ENCODE measurements around the gene ABR.
"Not testable (repeated sequence)": the region's sequence is repeated elsewhere in the genome, so short reads cannot be mapped to it uniquely, and the experiment has no call there.

ABR gene

DNA sequence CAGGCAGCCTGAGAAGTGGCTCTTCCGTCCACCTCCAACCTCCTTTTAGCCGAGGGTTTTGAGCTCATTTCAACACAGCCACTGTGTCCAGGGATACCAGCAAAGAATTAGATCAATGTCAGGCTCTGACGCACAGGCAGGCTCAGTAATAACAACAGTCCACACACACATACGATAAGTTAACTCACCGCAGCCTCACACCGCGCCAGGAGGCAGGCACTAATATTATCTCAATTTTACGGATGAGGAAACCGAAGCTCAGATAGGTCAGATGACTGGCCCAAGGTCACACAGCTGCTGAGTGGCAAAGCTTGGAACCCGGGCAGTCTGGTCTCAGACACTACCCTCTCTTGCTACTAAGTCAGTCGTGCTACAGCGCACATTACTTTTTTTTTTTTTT lies 22.9 kb downstream of the ABR start:
- no peak overlapping the region for H3K9ac ChIP-seq (ENCODE audit: low read depth, low read length)
- no peaks in the 10 kb centered on the region for H3K36me3 ChIP-seq (ENCODE audit: insufficient read depth, low read length)
- H3K4me1 ChIP-seq (ENCODE audit: insufficient read depth, low read length), result peaks cover 8% of the 10 kb centered on the region; the same call in 1 of the 2 replicates
- H3K9me3 ChIP-seq (ENCODE audit: control insufficient read depth, insufficient read depth, low read length), result no peaks in the 10 kb centered on the region

GRCh38 chr17:1154704-1155103 lies 25.1 kb downstream of the ABR start:
- Histone ChIP-seq H3K36me3 (ENCODE audit: insufficient read depth, low read length) (no peaks in the 10 kb centered on the region), H3K9me3 (ENCODE audit: control insufficient read depth, insufficient read depth, low read length) (no peaks in the 10 kb centered on the region), H3K9ac (ENCODE audit: low read depth, low read length) (no peak overlapping the region), H3K4me1 (ENCODE audit: insufficient read depth, low read length) (0 out of 2 replicates have a peak, but pooled peaks cover 3% of the 10 kb centered on the region)

DNA sequence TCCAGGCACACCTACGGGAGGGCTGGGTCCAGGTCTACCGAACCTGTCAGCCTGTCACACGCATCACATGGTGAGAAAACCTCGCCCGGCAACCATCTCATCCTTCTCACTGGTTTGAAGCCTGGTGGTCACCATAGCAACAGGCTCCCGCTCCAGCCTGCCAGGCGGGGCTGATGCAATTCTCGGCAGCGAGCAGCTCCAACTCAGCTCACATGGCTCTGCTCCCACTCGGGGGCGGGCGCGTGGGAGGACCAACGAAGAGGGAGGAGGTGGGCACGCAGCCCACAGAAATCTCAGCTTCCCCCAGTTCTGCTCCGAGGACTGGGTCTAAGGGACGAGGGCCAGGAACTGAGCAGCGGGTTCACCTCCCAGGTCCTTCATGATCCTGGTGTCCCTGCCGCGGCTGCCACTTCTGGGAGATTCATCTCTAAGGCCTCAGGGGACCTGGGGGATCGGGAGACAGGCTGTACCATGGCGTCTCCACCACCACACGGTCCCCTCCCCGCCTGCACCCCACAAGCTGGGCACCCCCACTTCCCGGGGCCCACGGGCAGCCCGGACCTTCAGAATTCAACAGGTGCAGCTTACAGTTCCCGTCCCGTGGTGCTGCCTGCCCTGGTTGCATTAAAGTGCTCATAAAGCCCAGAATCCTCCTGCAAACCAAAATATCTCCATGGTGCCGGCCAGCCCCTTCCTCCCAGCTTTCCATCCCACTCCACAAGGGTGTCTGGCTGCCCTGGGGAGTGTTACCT lies 25.8 kb downstream of the ABR start:
- H3K36me3 ChIP-seq (ENCODE audit: insufficient read depth, low read length), result no peaks in the 10 kb centered on the region
- H3K9ac ChIP-seq (ENCODE audit: low read depth, low read length), result no peak overlapping the region
- H3K4me1 ChIP-seq (ENCODE audit: insufficient read depth, low read length), result 0 out of 2 replicates have a peak, but pooled peaks cover 3% of the 10 kb centered on the region
- H3K9me3 ChIP-seq (ENCODE audit: control insufficient read depth, insufficient read depth, low read length), result no peaks in the 10 kb centered on the region

- not testable (repeated sequence) for H3K9ac ChIP-seq (ENCODE audit: low read depth, low read length); H3K9me3 ChIP-seq (ENCODE audit: control insufficient read depth, insufficient read depth, low read length); H3K36me3 ChIP-seq (ENCODE audit: insufficient read depth, low read length); H3K4me1 ChIP-seq (ENCODE audit: insufficient read depth, low read length)
These were observed 27.2 kb downstream of the ABR start for GRCh38 chr17:1152582-1152981.

DNA sequence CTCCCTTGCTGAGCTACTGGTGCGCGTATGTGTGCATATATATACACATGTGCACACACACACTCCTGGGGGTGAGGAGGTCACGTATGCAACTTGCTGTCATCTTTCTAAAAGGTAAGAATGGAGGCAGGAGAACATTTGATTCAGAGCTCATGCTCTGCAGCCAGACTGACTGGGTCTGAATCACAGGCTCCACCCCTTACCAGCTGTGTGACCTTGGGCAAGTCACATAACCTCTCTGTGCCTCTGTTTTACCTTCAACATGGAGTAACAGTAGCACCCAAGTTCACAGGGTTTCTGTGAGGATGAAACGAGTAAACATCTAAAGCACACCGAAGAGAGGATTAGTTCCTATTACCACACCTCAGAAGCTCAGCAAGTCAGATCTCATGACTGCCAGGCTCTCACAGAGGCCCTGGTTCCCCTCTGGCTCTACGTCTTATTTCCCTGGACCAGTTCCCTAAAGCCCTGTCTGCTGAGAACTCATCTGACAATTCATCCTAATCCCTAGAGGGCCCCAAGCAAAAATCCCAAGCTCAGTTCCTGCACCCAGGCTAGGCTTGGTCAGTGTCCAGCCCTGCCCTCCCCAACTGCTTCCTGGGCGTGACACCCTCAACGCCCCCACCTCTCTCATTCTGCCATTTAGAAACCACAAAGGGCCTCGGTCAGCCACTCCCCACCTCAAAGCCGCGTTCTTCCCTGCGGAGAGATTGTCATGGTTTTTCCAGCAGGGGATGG lies 28.7 kb downstream of the ABR start:
- H3K9ac ChIP-seq (ENCODE audit: low read depth, low read length), result no peak overlapping the region
- no peaks in the 10 kb centered on the region for H3K9me3 ChIP-seq (ENCODE audit: control insufficient read depth, insufficient read depth, low read length)
- no peaks in the 10 kb centered on the region for H3K36me3 ChIP-seq (ENCODE audit: insufficient read depth, low read length)
- H3K4me1 ChIP-seq (ENCODE audit: insufficient read depth, low read length), result 0 out of 2 replicates have a peak, but pooled peaks cover 3% of the 10 kb centered on the region

- no peaks in the 10 kb centered on the region for H3K9me3 ChIP-seq (ENCODE audit: control insufficient read depth, insufficient read depth, low read length)
- H3K4me1 ChIP-seq (ENCODE audit: insufficient read depth, low read length), result 0 out of 2 replicates have a peak, but pooled peaks cover 3% of the 10 kb centered on the region
- no peaks in the 10 kb centered on the region for H3K36me3 ChIP-seq (ENCODE audit: insufficient read depth, low read length)
These were observed 29.9 kb downstream of the ABR start for GRCh38 chr17:1149869-1150268.

DNA sequence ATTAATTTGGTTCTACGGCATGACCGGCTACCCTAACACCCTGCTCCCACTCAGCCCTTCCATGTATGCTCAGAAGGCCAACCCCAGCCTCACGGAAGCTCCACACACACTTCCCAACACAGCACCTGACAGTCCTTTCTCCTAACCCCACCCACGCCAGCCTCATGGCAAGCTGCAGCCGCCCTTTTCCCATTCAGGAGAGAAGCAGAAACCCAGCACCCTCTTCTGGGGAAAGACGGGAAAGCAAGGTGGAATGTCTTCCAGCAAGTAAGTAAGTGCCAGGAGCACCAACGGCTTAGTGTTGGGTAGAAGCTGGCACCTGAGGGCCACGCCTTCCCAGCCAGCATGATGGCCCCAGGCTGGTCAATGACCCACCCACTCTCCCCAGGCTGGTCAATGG lies 32.1 kb downstream of the ABR start:
- H3K4me1 ChIP-seq (ENCODE audit: insufficient read depth, low read length), result no peaks in the 10 kb centered on the region; the same call in 1 of the 2 replicates
- H3K9ac ChIP-seq (ENCODE audit: low read depth, low read length), result no peak overlapping the region
- H3K9me3 ChIP-seq (ENCODE audit: control insufficient read depth, insufficient read depth, low read length), result no peaks in the 10 kb centered on the region
- no peaks in the 10 kb centered on the region for H3K36me3 ChIP-seq (ENCODE audit: insufficient read depth, low read length)

More at GRCh38 chr17:1149869-1150268, 29.9 kb downstream of the ABR start:
- H3K9ac ChIP-seq (ENCODE audit: low read depth, low read length), result no peak overlapping the region

DNA sequence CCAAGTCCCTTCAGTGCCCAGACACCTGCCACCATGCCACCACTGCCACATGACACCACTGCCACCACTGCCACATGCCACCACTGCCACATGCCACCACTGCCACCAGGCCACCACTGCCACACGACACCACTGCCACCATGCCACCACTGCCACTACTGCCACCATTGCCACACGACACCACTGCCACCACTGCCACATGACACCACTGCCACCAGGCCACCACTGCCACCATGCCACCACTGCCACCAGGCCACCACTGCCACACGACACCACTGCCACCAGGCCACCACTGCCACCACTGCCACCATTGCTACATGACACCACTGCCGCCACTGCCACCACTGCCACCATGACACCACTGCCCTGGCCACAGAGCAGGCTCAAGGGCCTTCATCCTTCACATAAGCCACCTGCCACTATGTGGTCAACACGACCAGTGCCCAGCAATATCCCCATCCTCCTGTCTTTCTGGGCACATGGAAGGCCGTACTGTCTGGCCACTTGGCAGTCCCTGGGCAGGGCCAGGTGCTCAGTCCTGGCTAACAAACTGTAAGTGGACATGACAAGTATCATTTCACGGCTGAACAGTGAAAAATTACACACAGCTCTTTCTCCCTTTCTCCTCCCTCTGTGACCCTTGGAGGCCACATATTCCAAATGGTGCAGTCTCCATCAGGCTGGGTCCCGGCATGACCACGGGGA lies 33.1 kb downstream of the ABR start:
- Histone ChIP-seq H3K9ac (ENCODE audit: low read depth, low read length) (no peak overlapping the region), H3K9me3 (ENCODE audit: control insufficient read depth, insufficient read depth, low read length) (no peaks in the 10 kb centered on the region), H3K4me1 (ENCODE audit: insufficient read depth, low read length) (no peaks in the 10 kb centered on the region; the same call in 1 of the 2 replicates), H3K36me3 (ENCODE audit: insufficient read depth, low read length) (no peaks in the 10 kb centered on the region)

DNA sequence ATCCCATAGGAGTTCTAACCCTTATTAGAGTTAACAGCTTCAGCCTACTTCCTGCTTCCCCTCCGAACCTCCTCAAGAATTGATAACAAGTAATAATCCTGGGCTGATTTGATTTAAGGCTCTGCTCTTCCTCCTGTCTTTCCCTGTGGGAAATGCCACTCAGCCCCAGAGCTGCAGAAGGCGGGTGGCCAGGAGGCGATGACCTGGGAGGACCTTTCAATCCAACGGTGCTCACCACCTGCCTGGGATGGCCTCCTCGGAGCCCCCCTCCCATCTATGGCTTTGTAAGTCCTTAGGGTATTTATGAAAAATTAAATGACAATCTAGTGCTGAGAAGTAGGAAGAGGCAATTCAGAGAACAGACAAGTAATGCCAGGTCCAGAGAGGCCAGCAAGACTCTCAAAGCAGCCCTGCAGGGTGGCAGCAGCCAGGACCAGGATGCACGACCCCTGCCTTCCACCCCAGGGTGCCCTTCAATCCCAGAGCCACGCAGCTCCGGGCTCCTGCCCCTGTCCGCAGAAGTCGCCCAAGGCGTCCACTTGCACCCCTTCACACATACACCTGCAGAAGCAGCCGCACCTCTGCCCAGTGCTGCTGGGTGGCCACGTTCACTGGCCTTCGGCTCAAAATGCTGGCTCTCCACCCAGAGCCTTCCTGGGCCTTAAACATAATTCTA lies 34.3 kb downstream of the ABR start:
- no peaks in the 10 kb centered on the region; the same call in 1 of the 2 replicates for H3K4me1 ChIP-seq (ENCODE audit: insufficient read depth, low read length)
- H3K9me3 ChIP-seq (ENCODE audit: control insufficient read depth, insufficient read depth, low read length), result no peaks in the 10 kb centered on the region
- no peak overlapping the region for H3K9ac ChIP-seq (ENCODE audit: low read depth, low read length)
- H3K36me3 ChIP-seq (ENCODE audit: insufficient read depth, low read length), result no peaks in the 10 kb centered on the region

- Histone ChIP-seq H3K36me3 (ENCODE audit: insufficient read depth, low read length) (no peaks in the 10 kb centered on the region), H3K9ac (ENCODE audit: low read depth, low read length) (no peak overlapping the region), H3K4me1 (ENCODE audit: insufficient read depth, low read length) (no peaks in the 10 kb centered on the region; the same call in 1 of the 2 replicates), H3K9me3 (ENCODE audit: control insufficient read depth, insufficient read depth, low read length) (no peaks in the 10 kb centered on the region)
These were observed 35.6 kb downstream of the ABR start for GRCh38 chr17:1144162-1144561.

GRCh38 chr17:1143573-1143972 lies 36.2 kb downstream of the ABR start:
- Histone ChIP-seq H3K36me3 (ENCODE audit: insufficient read depth, low read length) (no peaks in the 10 kb centered on the region), H3K9ac (ENCODE audit: low read depth, low read length) (no peak overlapping the region), H3K9me3 (ENCODE audit: control insufficient read depth, insufficient read depth, low read length) (no peaks in the 10 kb centered on the region), H3K4me1 (ENCODE audit: insufficient read depth, low read length) (peaks cover 3% of the 10 kb centered on the region; the same call in 1 of the 2 replicates)

- H3K4me1 ChIP-seq (ENCODE audit: insufficient read depth, low read length), result peaks cover 3% of the 10 kb centered on the region; the same call in 1 of the 2 replicates
- no peak overlapping the region for H3K9ac ChIP-seq (ENCODE audit: low read depth, low read length)
- no peaks in the 10 kb centered on the region for H3K9me3 ChIP-seq (ENCODE audit: control insufficient read depth, insufficient read depth, low read length)
- H3K36me3 ChIP-seq (ENCODE audit: insufficient read depth, low read length), result no peaks in the 10 kb centered on the region
These were observed 37.2 kb downstream of the ABR start for GRCh38 chr17:1142561-1142971.

GRCh38 chr17:1137465-1137894 lies 42.3 kb downstream of the ABR start:
- peaks cover 3% of the 10 kb centered on the region; the same call in 1 of the 2 replicates for H3K4me1 ChIP-seq (ENCODE audit: insufficient read depth, low read length)
- H3K36me3 ChIP-seq (ENCODE audit: insufficient read depth, low read length), result no peaks in the 10 kb centered on the region
- H3K9ac ChIP-seq (ENCODE audit: low read depth, low read length), result no peak overlapping the region
- H3K9me3 ChIP-seq (ENCODE audit: control insufficient read depth, insufficient read depth, low read length), result no peaks in the 10 kb centered on the region

DNA sequence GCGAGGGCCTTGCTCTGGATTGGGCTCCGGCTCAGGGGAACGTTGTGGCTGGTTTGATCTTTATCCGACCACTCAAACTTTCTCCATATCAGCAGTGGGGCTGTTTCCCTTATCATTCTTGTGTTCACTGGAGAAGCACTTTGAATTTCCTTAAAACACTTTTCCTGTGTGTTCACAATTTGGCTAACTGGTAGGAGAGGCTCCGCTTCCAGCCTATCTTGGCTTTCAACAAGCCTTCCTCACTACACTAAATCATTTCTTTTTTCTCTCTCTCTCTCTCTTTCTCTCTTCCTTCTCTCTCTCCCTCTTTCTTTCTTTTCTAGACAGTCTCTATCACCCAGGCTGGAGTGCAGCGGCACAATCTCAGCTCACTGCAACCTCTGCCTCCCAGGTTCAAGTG lies 43.0 kb downstream of the ABR start:
- H3K36me3 ChIP-seq (ENCODE audit: insufficient read depth, low read length), result no peaks in the 10 kb centered on the region
- H3K4me1 ChIP-seq (ENCODE audit: insufficient read depth, low read length), result peaks cover 3% of the 10 kb centered on the region; the same call in 1 of the 2 replicates
- H3K9me3 ChIP-seq (ENCODE audit: control insufficient read depth, insufficient read depth, low read length), result no peaks in the 10 kb centered on the region
- H3K9ac ChIP-seq (ENCODE audit: low read depth, low read length), result no peak overlapping the region

Data from ES-I3 (cell line).